AG04450 (cell line): ENCODE data around the gene DNHD1. TPM values are rescaled to one million over a fixed set of nuclear protein-coding genes. Genes with fewer than 3 reads are reported as not detected.

Experiments used
- CTCF ChIA-PET: fragments of 300-600, 350-600 bp; formaldehyde crosslinking; extraction: SDS; loops from one replicate; lab custom pipeline; 2022; ENCODE audit warnings: antibody characterized with exemption, inconsistent platforms; lab: Charles Lee
- POLR2A ChIA-PET: fragments of 350-600 bp; formaldehyde crosslinking; extraction: SDS; loops from one replicate; lab custom pipeline; 2021; ENCODE audit warnings: antibody characterized with exemption, inconsistent platforms; lab: Yijun Ruan, JAX
- DNase-seq: peaks from one replicate; pipeline ENCODE4 v3.0.0-alpha.2; 2011; ENCODE audit warnings: low read depth, low spot score
- H3K27ac ChIP-seq: one replicate; pipeline ENCODE4 v1.5.1; 2012; ENCODE audit warnings: low read depth, low read length, control low read depth
- H3K27me3 ChIP-seq: one replicate; pipeline ENCODE4 v1.6.0; 2012; ENCODE audit warnings: low read length; ENCODE audit not compliant: control insufficient read depth, insufficient read depth
- H3K4me3 ChIP-seq: 2 replicates; pipeline ENCODE4 v1.5.1; 2011; ENCODE audit warnings: mild to moderate bottlenecking, low read depth, low read length, control low read depth
- H3K9me3 ChIP-seq: 2 replicates; pipeline ENCODE4 v1.5.1; 2012; ENCODE audit warnings: low read length; ENCODE audit not compliant: control insufficient read depth, insufficient read depth
- CTCF ChIP-seq: IDR thresholded peaks from 2 replicates; pipeline ENCODE4 v1.5.1; 2011; ENCODE audit warnings: low read depth, low read length, control low read depth, inconsistent platforms
- polyA plus RNA-seq: library from polyadenylated mRNA; depleted of rRNA; stranded (reverse); fragments of >200 nt; gene quantifications from 2 replicates; pipeline ENCODE4 v1.2.3, GENCODE V29; 2011

Gene DNHD1
- polyA plus RNA-seq, 1 experiment, result 2.2 TPM

DNA sequence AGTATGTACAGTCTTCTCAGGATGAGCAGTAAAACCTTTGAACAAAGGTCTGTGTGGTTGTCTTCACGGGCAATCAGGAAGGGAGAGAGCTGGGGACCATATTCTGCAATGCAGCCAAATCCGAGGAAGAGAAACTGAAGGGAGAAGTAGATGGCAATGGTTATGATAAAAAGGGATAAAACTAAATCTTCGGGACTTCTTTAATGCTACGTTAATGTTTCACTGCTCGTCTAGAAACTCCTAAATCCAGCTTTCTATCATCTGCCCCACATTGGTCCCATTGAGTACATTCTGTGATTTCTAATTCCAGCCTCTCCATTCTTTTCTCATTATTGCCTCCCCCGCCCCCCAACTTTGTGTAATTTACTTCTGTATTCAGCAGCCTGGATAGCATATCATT lies 14.1 kb upstream of the DNHD1 start:
- no peak for DNase-seq
- Histone ChIP-seq H3K4me3 (no peak overlapping the region), H3K9me3 (no peaks in the 10 kb centered on the region; the same call in 1 of the 2 replicates), H3K27me3 (no peaks in the 10 kb centered on the region), H3K27ac (no peak overlapping the region)
- ChIA-PET CTCF (interaction anchor here (1.1 to 2.7 kb wide), 2 partner anchors 104 to 200 kb away, joined by 3 to 25 read pairs; partner anchors contain the start of gene MRPL17), POLR2A (no interaction called here)
- TF ChIP-seq CTCF, result no peak

GRCh38 chr11:6485661-6486060 lies 11.4 kb upstream of the DNHD1 start:
- no peak overlapping the region for H3K4me3 ChIP-seq
- H3K27me3 ChIP-seq, result no peaks in the 10 kb centered on the region
- H3K9me3 ChIP-seq, result no peaks in the 10 kb centered on the region; the same call in 1 of the 2 replicates
- CTCF ChIA-PET, result interaction anchor here (0.5 to 1.8 kb wide), 5 partner anchors 20 to 220 kb away, joined by 4 to 10 read pairs (median 6); partner anchors contain the start of gene MRPL17
- POLR2A ChIA-PET, result interaction anchor here (1.3 kb wide), 1 partner anchor 13 kb away, joined by 3 read pairs; no protein-coding TSS in a partner anchor
- DNase-seq, result no peak
- TF ChIP-seq CTCF, result no peak
- H3K27ac ChIP-seq, result no peak overlapping the region

DNA sequence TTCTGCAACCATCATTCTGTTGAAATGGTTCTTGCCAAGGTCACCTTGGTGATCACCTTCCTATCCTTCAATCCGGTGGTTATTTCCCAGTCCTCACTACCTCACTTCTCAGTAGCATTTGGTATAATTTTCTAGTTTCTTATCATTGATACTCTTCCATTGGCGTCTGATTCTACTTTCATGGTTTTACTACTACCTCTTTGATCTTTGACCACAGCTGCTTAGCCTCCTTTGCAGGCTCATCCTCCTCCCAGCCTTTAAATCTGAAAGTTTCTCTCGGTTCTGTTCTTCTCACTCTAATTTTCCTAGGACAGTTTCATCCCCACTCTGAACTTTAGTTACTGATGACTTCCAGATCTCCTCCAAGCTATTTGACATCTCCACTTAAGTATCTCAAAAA lies 10.8 kb upstream of the DNHD1 start:
- POLR2A ChIA-PET, result no interaction called here
- no peak for TF ChIP-seq CTCF

DNA sequence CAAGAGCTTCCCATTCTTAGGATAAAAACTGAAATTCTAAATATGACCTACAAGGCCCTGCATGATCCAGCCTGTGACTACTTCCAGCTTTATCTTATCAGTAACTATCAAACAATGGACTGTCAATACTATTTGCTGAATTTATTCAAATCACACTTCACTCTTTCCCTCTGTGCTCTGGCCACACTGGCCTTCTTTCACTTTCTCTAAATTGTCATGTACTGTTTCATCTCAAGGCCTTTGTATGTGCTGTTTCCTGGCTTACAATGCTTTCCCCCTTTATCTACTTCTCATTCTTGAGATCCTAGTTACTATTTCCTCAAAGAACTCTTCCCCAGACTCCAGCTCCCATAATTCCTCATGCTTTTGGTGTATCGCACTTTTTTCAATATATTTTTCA lies 10.1 kb upstream of the DNHD1 start:
- CTCF ChIA-PET, result interaction anchor here (1.5 kb wide), 1 partner anchor 43 kb away, joined by 4 read pairs; no protein-coding TSS in a partner anchor
- no peak overlapping the region for H3K27ac ChIP-seq
- POLR2A ChIA-PET, result no interaction called here
- H3K4me3 ChIP-seq, result no peak overlapping the region
- H3K27me3 ChIP-seq, result no peaks in the 10 kb centered on the region
- no peak for TF ChIP-seq CTCF
- no peak for DNase-seq
- H3K9me3 ChIP-seq, result no peaks in the 10 kb centered on the region

More for the DNA sequence above, 10.8 kb upstream of the DNHD1 start:
- no peaks in the 10 kb centered on the region for H3K9me3 ChIP-seq
- H3K4me3 ChIP-seq, result no peak overlapping the region
- H3K27me3 ChIP-seq, result no peaks in the 10 kb centered on the region
- CTCF ChIA-PET, result interaction anchor here (1.5 kb wide), 1 partner anchor 43 kb away, joined by 4 read pairs; no protein-coding TSS in a partner anchor
- no peak overlapping the region for H3K27ac ChIP-seq
- DNase-seq, result no peak

GRCh38 chr11:6488342-6488741 lies 8.7 kb upstream of the DNHD1 start:
- no peaks in the 10 kb centered on the region for H3K9me3 ChIP-seq
- ChIA-PET POLR2A (no interaction called here), CTCF (interaction anchor here (1.2 to 2.2 kb wide), 2 partner anchors 17 to 109 kb away, joined by 3 to 10 read pairs; no protein-coding TSS in a partner anchor)
- H3K4me3 ChIP-seq, result no peak overlapping the region
- H3K27ac ChIP-seq, result no peak overlapping the region
- no peak for DNase-seq
- H3K27me3 ChIP-seq, result no peaks in the 10 kb centered on the region
- no peak for TF ChIP-seq CTCF
